Suprapubic skin (tissue), 4 donors: ENCODE results near the gene PSMC2.

Source experiments
- CTCF ChIP-seq, 2 donors: fragments of 200-600 bp in 1 of 2; fragments of 450-650 bp in 1 of 2; sonication (generic) in 1 of 2; IDR thresholded peaks; one replicate each; pipeline ENCODE4 v1.5.1; 2016 to 2019; ENCODE audit warnings: antibody characterized with exemption in 2 of 2, mild to moderate bottlenecking in 1 of 2, moderate library complexity in 1 of 2
- EP300 ChIP-seq: sonication (generic); formaldehyde crosslinking; IDR thresholded peaks from one replicate; pipeline ENCODE4 v1.6.1; 2017; ENCODE audit warnings: antibody characterized with exemption
- POLR2A ChIP-seq, 2 donors: fragments of 450-650 bp; IDR thresholded peaks; one replicate each; pipeline ENCODE4 v1.6.1; 2017; ENCODE audit warnings: antibody characterized with exemption in 2 of 2, mild to moderate bottlenecking in 2 of 2, moderate library complexity in 2 of 2
- POLR2AphosphoS5 ChIP-seq, 3 donors: sonication (generic); formaldehyde crosslinking; IDR thresholded peaks; one replicate each; pipeline ENCODE4 v1.6.1; 2017; ENCODE audit warnings: antibody characterized with exemption in 3 of 3

GRCh38 chr7:103314852-103315251, 32.6 kb upstream of the PSMC2 start:
- TF ChIP-seq POLR2A (IDR thresholded peaks at IDR 0.05) (no peak), CTCF (IDR thresholded peaks at IDR 0.05) (no peak), POLR2AphosphoS5 (IDR thresholded peaks at IDR 0.05) (no peak), EP300 (no peak)
